Activated naive CD4-positive, alpha-beta T cell (primary cell): ENCODE measurements around the gene DGKD.

ENCODE experiments used
- DNase-seq, 4 experiments: peaks; one replicate each; lab custom pipeline; 2025; lab: John Stamatoyannopoulos, UW

DGKD gene

DNA sequence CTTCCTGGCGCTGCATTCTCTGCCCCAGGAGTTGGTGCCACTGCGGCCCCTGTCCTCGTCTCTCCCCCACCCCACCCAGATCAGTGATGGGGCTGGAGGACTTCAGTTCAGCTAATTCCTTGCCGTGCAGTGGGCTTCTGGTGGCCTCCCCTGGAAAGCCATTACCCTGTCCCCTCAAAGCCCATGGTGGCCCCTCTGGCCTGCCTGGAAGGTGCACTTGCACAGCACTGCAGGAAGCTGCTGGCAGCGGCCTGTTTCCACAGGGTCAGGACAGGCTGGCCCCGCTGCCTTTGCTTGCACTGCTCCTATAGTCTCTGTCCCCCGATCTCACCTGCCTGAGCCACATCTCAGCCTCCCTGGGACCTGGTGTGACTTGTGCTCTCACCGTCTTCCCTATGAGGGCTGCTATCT lies 107.2 kb downstream of the DGKD start:
- no peak for DNase-seq

DNA sequence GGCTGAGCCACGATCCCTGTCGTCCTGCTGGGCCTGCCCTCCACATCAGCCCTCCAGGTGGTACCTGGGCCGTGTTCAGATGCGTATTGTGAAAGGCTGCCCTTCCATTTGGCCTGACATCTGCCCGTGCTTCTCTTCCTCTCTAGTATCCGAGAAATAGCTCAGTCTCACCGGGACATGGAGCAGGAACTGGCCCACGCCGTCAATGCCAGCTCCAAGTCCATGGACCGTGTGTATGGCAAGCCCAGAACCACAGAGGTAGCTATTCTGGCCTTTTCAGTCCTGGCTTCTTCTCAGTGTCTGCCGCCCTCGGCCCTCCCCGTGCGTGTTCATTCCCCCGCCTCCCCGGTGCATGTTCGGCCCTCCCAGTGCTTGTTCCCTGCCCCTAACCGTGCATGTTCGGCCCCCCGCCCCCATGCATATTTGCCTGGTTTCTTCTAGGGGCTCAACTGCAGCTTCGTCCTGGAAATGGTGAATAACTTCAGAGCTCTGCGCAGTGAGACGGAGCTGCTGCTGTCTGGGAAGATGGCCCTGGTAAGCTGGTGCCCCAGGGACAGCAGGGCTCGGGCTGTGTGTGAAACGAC lies 108.0 kb downstream of the DGKD start:
- no peak for DNase-seq

DNA sequence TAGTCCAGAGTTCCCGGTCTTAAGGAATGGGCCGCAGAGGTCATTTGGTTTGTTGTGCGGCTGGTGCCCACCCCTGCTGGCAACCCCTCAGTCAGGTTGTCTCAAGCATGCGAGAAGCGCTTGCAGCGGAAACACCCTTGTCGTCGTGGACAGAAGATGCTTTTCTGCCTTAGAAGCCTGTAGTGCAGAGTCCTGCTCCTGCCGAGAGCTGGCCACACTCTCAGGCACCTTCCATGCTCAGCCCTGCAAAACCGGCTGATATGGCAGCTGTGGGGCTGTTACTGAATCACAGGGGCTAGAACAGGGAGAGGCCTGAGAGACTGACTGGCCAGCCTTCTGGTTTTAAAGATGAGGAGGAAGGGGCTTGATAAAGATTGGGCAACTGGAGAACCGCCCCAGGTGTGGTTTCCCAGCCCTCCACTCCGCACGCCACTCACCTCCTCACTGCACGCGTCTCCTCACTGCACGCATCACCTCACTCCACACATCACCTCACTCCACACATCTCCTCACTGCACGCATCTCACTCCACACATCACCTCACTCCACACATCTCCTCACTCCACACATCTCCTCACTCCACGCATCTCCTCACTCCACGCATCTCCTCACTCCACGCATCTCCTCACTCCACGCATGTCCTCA lies 108.7 kb downstream of the DGKD start:
- DNase-seq: no peak

DNA sequence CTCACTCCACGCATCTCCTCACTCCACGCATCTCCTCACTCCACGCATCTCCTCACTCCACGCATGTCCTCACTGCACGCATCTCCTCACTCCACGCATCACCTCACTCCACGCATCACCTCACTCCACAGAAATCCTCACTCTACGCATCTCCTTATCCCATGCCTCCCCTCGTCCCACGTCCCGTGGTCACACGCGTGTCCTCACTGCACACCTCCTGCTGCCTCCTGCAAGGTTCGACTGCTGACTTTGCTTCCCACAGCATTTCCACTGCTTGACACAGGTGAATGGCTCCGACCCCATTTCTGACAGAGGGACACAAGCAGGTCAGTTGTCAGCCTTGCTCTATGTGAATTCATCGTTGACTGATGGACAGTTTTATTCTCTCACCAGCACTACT lies 109.3 kb downstream of the DGKD start:
- no peak for DNase-seq

DNA sequence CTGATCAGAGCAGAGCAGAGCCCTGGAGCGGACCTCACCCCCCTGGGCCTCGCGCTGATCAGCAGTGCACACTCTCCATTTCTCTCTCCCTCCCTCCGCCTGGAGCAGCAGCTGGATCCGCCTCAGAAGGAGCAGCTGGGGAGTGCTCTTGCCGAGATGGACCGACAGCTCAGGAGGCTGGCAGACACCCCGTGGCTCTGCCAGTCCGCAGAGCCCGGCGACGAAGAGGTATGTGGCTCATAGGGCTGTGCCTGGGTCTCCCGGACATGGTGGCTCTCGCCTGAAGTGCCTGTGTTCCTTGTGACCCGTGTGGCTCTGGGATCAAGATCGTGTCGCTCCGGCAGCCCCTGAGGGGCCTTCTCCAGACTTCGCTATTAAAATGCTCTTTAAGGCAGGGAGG lies 109.8 kb downstream of the DGKD start:
- no peak for DNase-seq

DNA sequence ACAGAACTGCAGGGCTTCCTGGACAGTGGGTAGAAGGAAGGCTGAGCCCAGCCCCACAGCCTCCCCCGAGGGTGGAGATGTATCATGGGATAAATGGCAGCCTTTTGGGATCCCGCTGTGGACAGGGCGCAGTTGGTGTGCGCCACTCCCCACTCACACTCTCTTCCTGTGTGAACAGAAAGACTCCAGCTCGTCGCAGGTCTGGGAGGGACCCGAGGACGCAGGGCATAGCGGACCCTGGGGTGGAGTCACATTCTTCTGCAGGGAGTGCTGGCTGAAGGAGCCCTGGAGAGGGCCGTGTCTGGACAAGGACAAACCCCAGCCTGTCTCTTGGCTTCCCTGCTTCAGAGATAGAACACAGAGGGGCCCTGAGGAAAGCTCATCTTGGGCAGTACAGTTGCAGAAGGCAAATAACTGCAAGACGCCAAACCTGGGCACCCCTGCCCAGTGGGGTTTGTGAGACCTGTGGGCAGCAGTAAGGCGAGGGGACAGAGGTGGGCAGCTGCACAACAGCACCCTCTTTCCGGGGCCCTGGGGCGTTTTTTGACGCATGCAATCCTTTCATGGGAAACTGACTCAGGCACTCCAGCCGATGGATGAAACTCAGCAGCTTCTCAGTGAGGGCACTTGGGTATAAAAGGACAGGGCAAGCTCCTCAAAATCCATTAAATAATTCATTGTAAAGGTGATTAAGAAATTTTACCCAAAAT lies 110.4 kb downstream of the DGKD start:
- no peak for DNase-seq

DNA sequence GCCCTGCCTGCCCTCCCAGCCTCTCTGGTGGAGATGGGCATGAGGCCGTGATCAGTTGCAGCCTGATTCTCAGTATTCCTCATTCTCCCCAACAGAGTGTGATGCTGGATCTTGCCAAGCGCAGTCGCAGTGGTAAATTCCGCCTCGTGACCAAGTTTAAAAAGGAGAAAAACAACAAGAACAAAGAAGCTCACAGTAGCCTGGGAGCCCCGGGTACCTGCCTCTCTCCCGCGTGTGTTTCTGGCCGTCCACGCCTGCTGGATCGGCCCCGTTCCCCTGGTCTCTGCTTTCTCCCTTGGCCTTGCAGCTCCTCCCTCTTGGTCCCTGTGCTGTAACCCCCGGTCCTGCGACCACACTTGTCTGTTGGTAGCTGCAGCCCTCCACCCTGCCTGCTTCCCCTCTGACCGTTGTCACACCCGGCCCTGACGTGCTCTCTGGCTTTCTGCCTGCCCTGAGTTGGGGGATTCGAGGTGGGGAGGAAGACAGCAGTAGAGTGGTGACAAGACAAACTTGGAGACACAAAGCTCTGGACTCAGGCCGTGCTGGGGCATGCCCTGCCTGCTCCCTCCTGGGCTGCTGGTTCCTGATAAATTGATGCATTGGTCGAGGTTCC lies 112.8 kb downstream of the DGKD start:
- no peak for DNase-seq

DNA sequence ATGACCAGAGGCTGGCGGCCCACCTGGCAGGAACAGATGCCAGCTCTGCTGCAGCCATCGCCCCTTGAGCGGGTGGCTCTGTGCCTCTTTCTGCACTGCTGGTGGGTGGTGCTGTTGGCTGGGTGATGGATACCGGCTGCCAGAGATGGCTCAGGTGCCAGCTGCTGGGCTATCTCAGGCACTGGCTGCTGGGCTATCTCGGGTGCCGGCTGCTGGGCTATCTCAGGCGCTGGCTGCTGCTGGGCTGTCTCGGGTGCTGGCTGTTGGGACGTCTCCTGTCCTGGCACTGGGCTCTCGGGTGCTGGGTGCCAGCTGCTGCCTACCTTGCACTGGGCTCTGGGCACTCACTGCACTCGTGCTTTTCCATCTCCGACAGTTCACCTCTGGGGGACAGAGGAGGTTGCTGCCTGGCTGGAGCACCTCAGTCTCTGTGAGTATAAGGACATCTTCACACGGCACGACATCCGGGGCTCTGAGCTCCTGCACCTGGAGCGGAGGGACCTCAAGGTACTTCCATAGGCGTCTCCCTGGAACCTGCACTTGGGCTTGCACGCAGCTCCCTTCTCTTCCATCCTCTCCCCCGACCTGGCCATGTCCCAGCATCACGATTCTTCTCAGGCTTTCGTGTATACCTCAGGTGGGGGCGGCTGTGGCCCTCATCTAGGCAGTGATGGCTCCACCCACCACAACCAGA lies 113.9 kb downstream of the DGKD start:
- no peak for DNase-seq

DNA sequence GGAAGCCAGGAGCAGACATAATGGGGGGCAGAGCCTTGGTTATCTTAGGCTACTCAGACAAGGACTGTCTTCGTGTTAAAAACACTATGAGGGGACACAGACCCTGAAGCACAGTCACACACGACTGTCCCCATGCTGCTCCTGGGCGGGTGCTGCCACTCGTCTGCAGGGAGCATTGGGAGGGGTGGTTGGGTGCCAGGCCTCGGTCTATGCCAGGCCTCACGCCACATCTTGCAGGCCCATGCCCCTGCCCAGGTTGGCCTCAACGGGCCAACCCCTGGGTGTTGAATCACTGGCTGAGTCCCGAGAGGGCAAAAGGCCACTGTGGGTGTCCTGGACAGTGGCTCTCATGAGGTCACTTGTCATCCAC lies 114.4 kb downstream of the DGKD start:
- DNase-seq: no peak

DNA sequence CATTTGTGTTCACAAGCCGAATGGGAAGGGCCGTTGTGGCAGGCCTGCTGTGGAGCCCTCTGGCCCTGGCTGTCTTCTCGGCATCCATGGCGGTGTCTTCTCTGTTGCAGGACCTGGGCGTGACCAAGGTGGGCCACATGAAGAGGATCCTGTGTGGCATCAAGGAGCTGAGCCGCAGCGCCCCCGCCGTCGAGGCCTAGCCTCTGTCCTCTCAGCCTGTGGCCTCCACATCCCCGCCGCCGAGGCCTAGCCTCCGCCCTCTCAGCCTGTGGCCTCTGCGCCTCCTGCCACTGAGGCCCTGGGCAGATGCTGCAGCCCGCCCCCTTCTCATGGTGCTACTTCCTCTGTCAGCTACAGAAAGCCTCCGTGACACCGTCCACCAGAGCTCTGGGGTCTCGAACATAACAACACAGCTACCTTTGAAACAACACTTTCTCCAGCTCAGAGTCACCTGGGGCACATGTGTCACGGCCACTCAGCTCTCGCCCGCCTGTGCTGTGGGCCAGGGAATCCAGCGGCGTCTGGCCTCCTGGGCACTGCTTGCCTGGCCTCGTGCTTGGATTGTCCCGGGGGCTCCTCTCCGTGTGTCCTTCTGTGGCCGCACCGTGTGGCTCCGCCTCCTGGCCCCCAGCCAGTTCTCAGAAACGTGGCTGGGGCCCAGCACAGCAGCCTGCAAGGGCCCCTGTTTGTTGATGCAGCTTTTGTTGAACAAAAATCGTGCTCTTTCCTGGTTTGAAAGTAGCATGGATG lies 115.1 kb downstream of the DGKD start:
- no peak for DNase-seq

DNA sequence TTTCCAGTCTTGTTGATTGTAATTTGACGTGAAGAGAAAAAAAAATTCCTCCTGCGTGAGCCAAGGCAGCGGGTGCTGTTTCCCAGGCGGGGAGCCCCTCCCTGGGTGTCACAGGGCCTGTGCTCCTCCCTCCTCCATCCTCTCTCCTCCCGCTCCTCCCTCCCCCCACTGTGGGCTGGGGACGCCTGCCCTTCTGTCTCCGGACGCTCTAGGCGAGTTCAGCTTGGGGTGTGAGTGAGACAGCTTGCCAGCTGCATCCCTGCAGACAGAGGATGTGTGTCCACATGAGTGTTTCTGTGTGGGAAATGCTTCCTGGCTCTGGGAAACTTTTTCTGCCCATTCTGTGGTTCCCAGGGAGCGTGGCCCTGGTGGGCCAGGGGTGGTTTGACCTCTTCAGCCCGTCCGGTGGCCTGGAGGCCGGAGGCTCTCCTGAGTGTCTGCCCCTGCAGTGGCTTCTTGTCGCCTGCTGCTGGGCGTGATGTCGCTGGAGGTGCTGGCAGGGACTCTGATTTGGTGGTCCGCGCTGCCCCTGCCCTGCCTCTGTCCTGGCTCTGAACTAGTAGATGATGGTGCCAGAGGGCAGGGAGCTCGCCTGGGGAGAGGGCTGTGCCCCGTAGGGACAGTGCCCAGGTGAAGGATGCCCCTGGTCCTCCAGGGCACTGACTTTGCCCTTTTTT lies 115.9 kb downstream of the DGKD start:
- no peak for DNase-seq

DNA sequence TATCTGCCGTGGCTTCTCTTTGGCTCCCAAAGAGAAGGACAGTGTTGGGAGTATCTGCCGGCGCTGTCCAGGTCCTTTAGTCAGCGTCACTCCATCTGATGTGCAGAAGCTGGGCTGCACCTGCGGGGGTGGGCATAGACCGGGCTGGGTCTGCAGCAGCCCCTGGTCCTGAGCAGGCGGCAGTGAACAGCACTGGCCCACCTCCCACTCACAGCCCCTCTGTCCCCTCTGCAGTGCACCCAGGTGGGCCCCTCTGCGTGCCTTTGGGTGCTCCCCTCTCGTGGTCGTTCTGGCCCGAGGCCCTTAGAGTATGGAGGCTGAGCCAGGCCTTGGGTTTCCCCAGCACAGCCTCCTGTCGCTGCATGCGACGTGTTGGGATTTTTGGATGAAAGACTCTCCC lies 116.5 kb downstream of the DGKD start:
- DNase-seq: no peak

DNA sequence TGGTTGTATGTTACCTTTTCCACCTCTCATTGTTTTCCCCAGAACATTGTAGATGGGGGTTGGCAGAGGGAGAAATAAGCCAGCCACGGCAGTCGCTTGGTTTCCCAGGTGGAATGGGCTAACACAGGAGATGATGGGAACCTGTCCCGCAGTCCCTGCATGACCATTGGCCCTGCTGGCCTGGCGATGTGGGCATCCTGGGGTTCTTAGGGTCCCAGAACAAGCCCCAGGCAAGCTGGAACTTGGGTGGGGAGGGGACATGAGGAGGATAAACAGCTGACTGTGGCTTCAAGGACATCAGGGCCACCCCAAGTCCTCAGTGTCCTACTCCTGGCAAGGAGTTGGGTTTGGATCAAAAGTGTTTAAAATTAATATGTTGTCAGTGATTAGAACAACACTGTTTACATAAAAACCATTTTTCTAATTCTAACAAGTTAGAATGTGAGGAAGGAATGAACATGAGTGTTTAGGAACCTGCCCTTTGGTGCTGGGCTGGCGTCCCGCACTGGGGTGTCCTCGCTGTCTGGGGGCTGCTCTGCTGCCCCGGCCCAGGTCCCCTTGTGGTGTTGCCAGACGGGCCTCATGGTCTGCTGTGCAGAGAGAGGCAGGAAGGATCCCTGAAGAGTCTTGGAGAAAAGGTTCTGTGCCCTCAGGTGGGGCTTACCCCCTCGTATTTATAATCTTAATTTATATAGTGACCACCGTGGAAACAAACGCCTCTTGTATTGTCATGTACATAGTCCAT lies 117.2 kb downstream of the DGKD start:
- no peak for DNase-seq

DNA sequence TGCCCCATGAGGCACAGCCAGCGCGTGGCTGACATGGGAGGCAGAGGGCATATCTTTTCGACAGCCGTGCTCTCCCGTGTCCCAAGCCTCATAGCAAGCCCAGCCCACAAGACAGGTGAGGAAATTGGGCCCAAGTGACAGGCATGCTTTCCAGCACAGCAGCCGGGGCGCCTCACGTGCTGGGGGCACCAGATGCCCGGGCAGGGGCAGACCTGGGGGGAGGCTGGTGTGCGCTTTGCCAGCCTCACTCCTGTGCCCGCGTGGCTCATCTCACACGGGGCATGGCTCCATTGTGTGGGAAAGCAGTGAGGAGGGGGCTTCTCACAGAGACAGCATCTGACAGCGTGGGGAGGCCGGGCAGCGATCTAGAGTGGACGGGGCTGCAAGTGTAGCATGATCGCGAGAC lies 119.1 kb downstream of the DGKD start:
- no peak for DNase-seq

DNA sequence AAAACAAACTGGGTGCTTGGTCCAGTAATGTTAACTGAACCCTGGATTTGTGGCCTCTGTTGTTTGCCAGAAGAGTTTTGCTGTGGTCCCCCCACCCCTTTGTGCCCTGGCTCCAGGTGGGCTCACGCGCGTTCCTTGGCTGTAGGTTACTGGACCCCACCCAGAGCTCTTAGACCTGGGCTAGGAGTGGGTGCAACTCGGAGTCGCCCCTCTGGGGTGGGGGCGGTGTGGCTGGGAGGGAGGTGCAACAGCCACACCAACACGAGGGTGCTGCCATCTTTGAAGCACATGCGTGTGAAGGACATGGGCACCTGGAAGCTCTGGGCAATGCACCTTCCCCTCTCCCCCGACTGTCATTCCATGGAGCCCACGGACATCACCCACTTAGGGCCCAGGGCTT lies 119.6 kb downstream of the DGKD start:
- DNase-seq: no peak

DNA sequence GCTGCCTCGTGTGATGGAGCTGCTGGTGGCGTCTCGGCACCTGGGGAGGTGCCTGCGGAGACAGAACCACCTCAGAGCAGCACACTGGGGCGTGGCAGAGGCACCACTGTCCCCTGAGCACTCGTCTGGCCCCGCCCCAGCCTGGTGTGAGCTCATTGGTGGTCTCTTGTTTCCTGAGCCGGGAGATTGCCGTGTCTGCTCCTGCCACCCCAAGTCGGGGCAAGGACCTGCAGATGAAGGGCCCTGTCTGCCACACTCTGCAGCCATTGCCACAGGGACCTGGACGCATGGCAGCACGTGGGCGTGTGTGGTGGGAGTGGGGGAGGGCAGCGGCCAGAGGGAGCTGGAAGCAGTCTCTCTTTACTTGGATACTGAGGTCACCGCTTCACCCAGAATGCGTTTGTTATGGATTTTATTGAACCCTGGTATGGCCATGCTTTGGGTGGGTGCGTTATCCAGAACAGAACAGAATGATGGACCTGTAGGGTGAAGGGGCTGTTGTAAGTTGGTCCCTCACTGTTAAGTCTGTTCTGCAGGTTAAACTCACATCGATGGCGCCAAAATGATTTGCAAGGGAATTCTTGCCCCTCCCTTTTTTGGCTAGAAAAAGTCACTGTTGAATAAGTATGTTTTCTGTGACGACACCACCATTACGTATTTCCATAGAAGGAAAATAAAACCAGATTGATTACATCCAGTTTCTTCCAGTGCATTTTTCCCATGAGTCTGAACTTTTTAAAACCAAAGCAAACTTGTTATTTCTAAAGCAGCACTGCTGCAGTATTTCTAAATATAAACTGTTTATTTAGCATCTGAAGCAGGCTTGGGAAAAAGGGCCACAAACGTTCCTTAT lies 120.2 kb downstream of the DGKD start:
- no peak for DNase-seq

DNA sequence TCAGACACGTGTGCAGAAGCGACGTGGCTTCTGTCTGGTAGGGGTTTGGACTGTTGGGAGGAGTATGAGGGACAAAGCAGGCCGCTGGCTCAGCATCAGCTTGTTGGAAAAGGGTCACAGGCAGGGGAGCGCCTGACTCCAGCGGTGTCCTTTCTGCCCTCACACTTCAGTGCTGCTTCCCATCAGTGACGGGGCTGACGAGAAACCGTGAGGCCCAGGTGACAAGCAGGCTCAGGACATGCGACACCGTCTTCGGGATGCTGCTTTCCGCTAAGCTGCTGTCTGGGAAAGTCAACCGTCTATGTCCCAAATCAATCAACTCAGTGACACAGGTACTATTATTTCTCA lies 121.7 kb downstream of the DGKD start:
- DNase-seq: no peak

DNA sequence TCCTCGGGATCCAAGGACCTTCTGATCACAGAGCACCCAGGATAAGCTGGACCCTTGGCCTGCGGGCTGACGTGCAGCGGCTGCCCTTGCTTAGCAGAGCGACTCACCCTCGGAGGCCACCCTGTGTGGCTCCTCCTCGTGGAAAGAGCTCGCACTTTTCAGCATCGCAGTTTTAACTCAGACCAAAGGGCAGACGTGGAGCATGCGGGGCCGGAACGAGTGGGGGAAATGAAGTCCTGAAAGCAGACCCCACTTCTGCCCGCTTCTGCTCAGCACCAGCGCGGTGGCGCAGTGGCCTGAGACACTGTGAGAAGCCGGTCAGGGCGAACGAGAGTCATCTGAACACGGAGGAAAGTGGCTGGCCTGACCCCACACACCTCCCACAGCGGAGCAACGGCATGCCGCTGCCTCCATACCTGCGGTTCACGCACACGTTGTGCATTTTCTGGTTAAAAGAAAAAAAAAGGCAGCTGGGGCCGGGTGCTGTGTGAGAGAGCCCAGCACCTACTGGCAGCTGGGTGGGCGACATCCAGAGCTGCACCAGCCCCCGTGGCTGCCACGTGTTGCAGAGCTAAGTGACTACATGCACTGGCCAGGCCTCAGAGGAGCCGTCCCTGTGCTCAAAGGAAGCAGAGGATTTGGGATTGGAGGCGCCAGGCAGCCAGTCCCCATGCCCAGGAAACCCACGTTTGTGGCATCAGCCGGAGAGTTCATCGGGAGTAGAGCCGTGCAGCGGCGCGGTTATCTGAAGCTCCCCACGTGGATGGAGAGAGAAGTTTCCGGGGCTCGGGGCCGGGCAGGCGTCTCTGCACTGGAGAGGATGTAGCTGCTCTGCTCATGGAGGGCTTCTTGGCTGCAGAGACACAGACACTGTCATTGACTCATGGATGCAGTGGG lies 122.6 kb downstream of the DGKD start:
- DNase-seq: no peak
